Measurements from ENCODE around the gene CSMD2. TPM values are rescaled to one million over a fixed set of nuclear protein-coding genes. Genes with fewer than 3 reads are reported as not detected.

Gene CSMD2
- total and polyA plus RNA-seq, 2 of the 8 experiments (the other 6 are each of a cell fraction or from before 2014, with no cell fraction given), result 7.0 to 14.7 TPM

DNA sequence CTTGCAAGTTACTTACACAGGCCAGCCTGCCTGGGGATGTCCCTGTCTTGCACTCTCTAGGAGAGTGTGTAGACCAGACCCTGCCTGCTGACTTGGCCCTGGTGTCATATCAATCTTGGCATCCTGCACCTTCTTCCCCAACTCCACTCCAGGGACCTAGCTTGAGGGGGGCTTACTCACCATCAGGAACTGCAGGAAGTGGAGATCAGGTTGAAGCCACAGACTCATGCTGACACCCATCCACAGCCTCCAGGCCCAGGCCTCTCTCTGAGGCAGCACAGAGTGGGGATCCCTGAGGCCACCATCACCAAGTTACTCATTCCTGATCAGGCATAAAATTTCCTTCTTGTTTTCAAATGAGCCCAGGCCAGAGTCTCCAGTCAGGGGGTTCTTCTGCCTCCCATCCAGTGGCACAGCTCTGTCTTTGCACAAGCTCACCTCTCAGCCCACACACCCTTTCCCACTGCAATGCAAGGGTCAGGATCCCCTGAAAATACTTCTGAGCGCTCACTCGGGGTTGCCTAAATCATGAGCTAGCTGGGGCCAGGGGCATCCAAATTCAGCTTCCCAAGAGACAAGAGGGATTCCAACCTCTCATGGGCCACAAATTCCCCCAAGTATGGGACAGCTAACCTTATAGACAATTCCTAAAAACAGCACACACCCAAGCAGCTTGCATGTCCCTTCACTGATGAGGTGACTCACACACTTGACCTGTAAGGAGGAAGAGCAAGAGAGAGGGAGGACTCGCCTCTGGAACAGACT lies 33.5 kb downstream of the CSMD2 start:
- Histone ChIP-seq H3K27me3 (replicated peaks in 1 of 4; ENCODE audit: control insufficient read depth in 3 of 4, extremely low read depth in 1 of 4, insufficient read depth in 3 of 4, low read length in 3 of 4) (no peaks in the 10 kb centered on the region), H4K91ac (replicated peaks; ENCODE audit: insufficient read length, low read length) (no peak overlapping the region), H3K36me3 (ENCODE audit: control insufficient read depth in 2 of 4, insufficient read depth in 4 of 4, low read length in 3 of 4) (no peaks in the 10 kb centered on the region; a peak in 1 of 8 replicates), H3K14ac (ENCODE audit: insufficient read length) (no peak overlapping the region), H3K79me1 (ENCODE audit: low read depth, low read length) (peaks cover 4% of the 10 kb centered on the region), H3K23ac (ENCODE audit: insufficient read length) (no peak overlapping the region), H4K5ac (ENCODE audit: insufficient read length, low read depth, low read length) (no peak overlapping the region), H2AFZ (ENCODE audit: low read length) (no peak overlapping the region), H2BK20ac (ENCODE audit: low read length) (no peak overlapping the region), H3K79me2 (ENCODE audit: control insufficient read depth in 1 of 2, insufficient read depth in 2 of 2, low read length in 2 of 2) (peaks cover 0 to 20% of the 10 kb centered on the region in 2 experiments; a peak in 2 of 4 replicates), H2BK12ac (ENCODE audit: low read depth, low read length) (no peak overlapping the region), H4K20me1 (replicated peaks in 1 of 2; ENCODE audit: control insufficient read depth in 1 of 2, insufficient read depth in 2 of 2, low read length in 2 of 2) (peaks cover 6 to 12% of the 10 kb centered on the region in 2 experiments), H3K56ac (replicated peaks; ENCODE audit: insufficient read length, low read depth, low read length) (no peak overlapping the region), H3K23me2 (ENCODE audit: low read depth, low read length) (no peaks in the 10 kb centered on the region), H3K4ac (replicated peaks; ENCODE audit: insufficient read length, low read depth, low read length) (no peak overlapping the region), H3K9ac (replicated peaks in 1 of 4; ENCODE audit: extremely low read depth in 1 of 4, low read depth in 3 of 4, low read length in 3 of 4) (no peak overlapping the region), H4K8ac (ENCODE audit: extremely low read depth, insufficient read depth, low read length) (0 out of 2 replicates have a peak overlapping the region, but pooled peaks have one; percentile 16), H3K4me2 (ENCODE audit: insufficient read depth in 1 of 2, low read depth in 2 of 2, low read length in 2 of 2) (no peak overlapping the region), H2BK15ac (ENCODE audit: low read length) (no peak overlapping the region), H2BK120ac (replicated peaks; ENCODE audit: low read depth, low read length) (no peak overlapping the region), H3K4me3 (ENCODE audit: extremely low read depth in 1 of 4, insufficient read depth in 2 of 4, low read depth in 3 of 4, low read length in 4 of 4) (no peak overlapping the region), H3K18ac (ENCODE audit: extremely low read depth, low read length) (no peak overlapping the region), H2AK5ac (ENCODE audit: low read depth, low read length) (no peak overlapping the region), H3K27ac (ENCODE audit: low read depth, low read length) (no peak overlapping the region), H3K4me1 (replicated peaks in 1 of 4; ENCODE audit: control insufficient read depth in 3 of 4, insufficient read depth in 4 of 4, low read length in 3 of 4) (no peaks in the 10 kb centered on the region; a peak in 1 of 7 replicates), H3K9me3 (ENCODE audit: insufficient read depth in 2 of 2, low read depth in 1 of 2, low read length in 1 of 2) (no peaks in the 10 kb centered on the region), H2BK5ac (ENCODE audit: low read depth, low read length) (no peak overlapping the region)
- no peak for FAIRE-seq
- 98% methylated on average over 3 of the region's 3 CpGs; no CpG with 5 or more reads in 1 of the 2 experiments for WGBS, 2 experiments (ENCODE audit: extremely low coverage in 1 of 2, insufficient coverage in 1 of 2, insufficient read length in 1 of 2, insufficient replicate concordance in 2 of 2, low coverage in 1 of 2, low lambda C conversion rate in 2 of 2, missing lambda C conversion rate in 1 of 2)
- CTCF ChIA-PET (ENCODE audit: partially characterized antibody), result interaction anchor here (0.9 to 1.5 kb wide), 3 partner anchors 18 to 91 kb away, joined by 3 to 4 read pairs (median 3); no protein-coding TSS in a partner anchor
- POLR2A ChIA-PET (ENCODE audit: partially characterized antibody), result interaction anchor here (1.3 kb wide), 1 partner anchor 32 kb away, joined by 3 read pairs; no protein-coding TSS in a partner anchor
- peak in 1 of 2 experiments; percentile 37 for DNase-seq (ENCODE audit: low read depth in 1 of 2, low spot score in 2 of 2)
- no peak for TF ChIP-seq JUN (IDR thresholded peaks at IDR 0.05; ENCODE audit: low read depth, low read length)
- no peak for TF ChIP-seq PHF8 (conservative IDR thresholded peaks at IDR 0.05; ENCODE audit: low read depth, low read length)
- TF ChIP-seq EP300 (IDR thresholded peaks at IDR 0.05; ENCODE audit: borderline replicate concordance in 1 of 2, low read depth in 2 of 2, low read length in 2 of 2), result no peak
- no peak for TF ChIP-seq ZNF274 (IDR thresholded peaks at IDR 0.05; ENCODE audit: borderline replicate concordance, extremely low read depth, low read length)
- TF ChIP-seq ASH2L (IDR thresholded peaks at IDR 0.05; ENCODE audit: low read length), result no peak
- no peak for TF ChIP-seq EGR1 (IDR thresholded peaks at IDR 0.05; ENCODE audit: borderline replicate concordance, low read depth, low read length)
- TF ChIP-seq RBBP5 (IDR thresholded peaks at IDR 0.05; ENCODE audit: borderline replicate concordance, low read depth, low read length), result no peak
- TF ChIP-seq KDM4A (IDR thresholded peaks at IDR 0.05; ENCODE audit: low read depth, low read length, severe bottlenecking), result no peak
